KMS-11 (cell line): ENCODE data around the gene FOXO1.

Experiments used
- H2AFZ ChIP-seq: fragments of 200-600 bp; sonication (generic); 2 replicates; pipeline ENCODE4 v1.6.1; 2016; ENCODE audit warnings: antibody characterized with exemption, mixed run types, low read depth
- H3K27ac ChIP-seq: fragments of 200-600 bp; sonication (generic); 2 replicates; pipeline ENCODE4 v1.6.1; 2016; ENCODE audit warnings: mild to moderate bottlenecking, mixed run types
- H3K27me3 ChIP-seq: fragments of 200-600 bp; sonication (generic); 2 replicates; pipeline ENCODE4 v1.6.1; 2017; ENCODE audit warnings: mild to moderate bottlenecking, low read depth, mixed run types, moderate library complexity; ENCODE audit not compliant: insufficient read depth
- H3K36me3 ChIP-seq: fragments of 200-600 bp; sonication (generic); 2 replicates; pipeline ENCODE4 v1.6.1; 2017; ENCODE audit warnings: mild to moderate bottlenecking, mixed run types; ENCODE audit not compliant: insufficient read depth
- H3K4me1 ChIP-seq: fragments of 200-600 bp; sonication (generic); 2 replicates; pipeline ENCODE4 v1.6.1; 2016; ENCODE audit warnings: mild to moderate bottlenecking, low read depth, mixed run types; ENCODE audit not compliant: poor library complexity, severe bottlenecking
- H3K4me2 ChIP-seq: fragments of 200-600 bp; sonication (generic); 2 replicates; pipeline ENCODE4 v1.7.0; 2016; ENCODE audit warnings: mild to moderate bottlenecking, mixed run types
- H3K4me3 ChIP-seq: fragments of 200-600 bp; sonication (generic); IDR thresholded peaks from 2 replicates; pipeline ENCODE4 v1.6.1; 2017; ENCODE audit warnings: low read depth, low read length, mixed read lengths; ENCODE audit not compliant: insufficient read depth
- H3K79me2 ChIP-seq: fragments of 200-600 bp; sonication (generic); 2 replicates; pipeline ENCODE4 v1.6.1; 2016; ENCODE audit warnings: low read depth, mixed run types; ENCODE audit not compliant: insufficient read depth
- H3K9ac ChIP-seq: fragments of 200-600 bp; sonication (generic); 2 replicates; pipeline ENCODE4 v1.6.1; 2016; ENCODE audit warnings: mild to moderate bottlenecking, mixed run types
- H4K20me1 ChIP-seq: fragments of 200-600 bp; sonication (generic); 2 replicates; pipeline ENCODE4 v1.6.1; 2016; ENCODE audit warnings: mild to moderate bottlenecking, mixed run types; ENCODE audit not compliant: insufficient read depth
- TF ChIP-seq, protein P1 (sequence below): fragments of 200-600 bp; sonication (generic); conservative IDR thresholded peaks from 2 replicates; pipeline ENCODE4 v1.6.1; 2017; ENCODE audit warnings: low read depth, mild to moderate bottlenecking, antibody characterized with exemption, low read length, moderate library complexity, mixed read lengths

Gene FOXO1

GRCh38 chr13:40508127-40508526, 158.3 kb downstream of the FOXO1 start:
- Histone ChIP-seq H3K4me1 (no peaks in the 10 kb centered on the region), H3K79me2 (no peaks in the 10 kb centered on the region), H3K27me3 (no peaks in the 10 kb centered on the region), H3K4me2 (no peak overlapping the region), H3K4me3 (no peak overlapping the region), H4K20me1 (no peaks in the 10 kb centered on the region), H3K27ac (no peak overlapping the region), H3K36me3 (no peaks in the 10 kb centered on the region), H3K9ac (no peak overlapping the region), H2AFZ (no peak overlapping the region)
- TF ChIP-seq, protein P1, sequence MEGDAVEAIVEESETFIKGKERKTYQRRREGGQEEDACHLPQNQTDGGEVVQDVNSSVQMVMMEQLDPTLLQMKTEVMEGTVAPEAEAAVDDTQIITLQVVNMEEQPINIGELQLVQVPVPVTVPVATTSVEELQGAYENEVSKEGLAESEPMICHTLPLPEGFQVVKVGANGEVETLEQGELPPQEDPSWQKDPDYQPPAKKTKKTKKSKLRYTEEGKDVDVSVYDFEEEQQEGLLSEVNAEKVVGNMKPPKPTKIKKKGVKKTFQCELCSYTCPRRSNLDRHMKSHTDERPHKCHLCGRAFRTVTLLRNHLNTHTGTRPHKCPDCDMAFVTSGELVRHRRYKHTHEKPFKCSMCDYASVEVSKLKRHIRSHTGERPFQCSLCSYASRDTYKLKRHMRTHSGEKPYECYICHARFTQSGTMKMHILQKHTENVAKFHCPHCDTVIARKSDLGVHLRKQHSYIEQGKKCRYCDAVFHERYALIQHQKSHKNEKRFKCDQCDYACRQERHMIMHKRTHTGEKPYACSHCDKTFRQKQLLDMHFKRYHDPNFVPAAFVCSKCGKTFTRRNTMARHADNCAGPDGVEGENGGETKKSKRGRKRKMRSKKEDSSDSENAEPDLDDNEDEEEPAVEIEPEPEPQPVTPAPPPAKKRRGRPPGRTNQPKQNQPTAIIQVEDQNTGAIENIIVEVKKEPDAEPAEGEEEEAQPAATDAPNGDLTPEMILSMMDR = no peak

DNA sequence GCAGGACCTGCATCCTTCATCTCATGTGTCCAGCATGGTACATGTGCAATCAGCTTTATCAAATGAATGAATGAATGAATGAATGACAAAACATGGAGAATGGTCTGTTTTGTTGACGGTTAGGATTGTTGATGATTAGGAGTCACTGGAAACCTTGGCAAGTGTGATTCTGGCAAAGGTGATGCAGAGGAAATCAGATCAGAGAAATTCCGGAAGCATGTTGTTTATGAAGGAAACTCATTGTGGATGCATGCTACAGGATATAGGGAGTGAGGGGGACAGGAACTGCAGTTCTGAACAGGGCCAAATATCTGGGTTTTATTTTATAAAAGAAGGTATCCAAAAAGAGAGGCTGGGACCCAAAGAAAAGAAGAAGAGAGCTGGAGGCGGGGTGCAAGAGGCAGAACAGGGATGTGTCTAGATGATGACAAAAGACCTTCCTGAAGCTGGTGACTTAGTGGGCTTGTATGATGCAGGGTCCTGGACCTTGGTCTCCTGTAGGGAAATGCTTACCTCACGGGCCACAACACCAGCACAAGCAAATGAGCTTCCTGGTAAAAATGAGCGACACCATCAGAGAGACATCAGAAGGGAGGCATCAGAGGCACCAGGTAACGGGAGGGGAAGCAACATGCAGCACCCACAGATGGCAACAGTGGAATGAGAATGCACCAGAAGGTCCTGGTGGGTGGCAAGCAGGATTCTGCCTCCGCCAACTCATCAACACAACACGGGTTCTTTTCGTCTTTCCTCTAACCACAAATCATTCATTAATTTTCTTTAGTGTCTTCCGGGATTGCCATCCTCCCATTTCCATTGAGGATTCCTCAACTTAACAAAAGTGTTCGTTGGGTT, 159.6 kb downstream of the FOXO1 start:
- Histone ChIP-seq H3K4me3 (no peak overlapping the region), H3K27ac (no peak overlapping the region), H3K4me1 (no peaks in the 10 kb centered on the region), H4K20me1 (no peaks in the 10 kb centered on the region), H3K36me3 (no peaks in the 10 kb centered on the region), H3K9ac (no peak overlapping the region), H3K27me3 (no peaks in the 10 kb centered on the region), H2AFZ (no peak overlapping the region), H3K79me2 (no peaks in the 10 kb centered on the region), H3K4me2 (no peak overlapping the region)
- TF ChIP-seq, protein P1 = no peak
